ENCODE data around the gene VSIG1. TPM values are rescaled to one million over a fixed set of nuclear protein-coding genes. Genes with fewer than 3 reads are reported as not detected.

The VSIG1 gene
- total and polyA plus RNA-seq, 2 of the 4 experiments (the other 2 are of a cell fraction), result not detected

DNA sequence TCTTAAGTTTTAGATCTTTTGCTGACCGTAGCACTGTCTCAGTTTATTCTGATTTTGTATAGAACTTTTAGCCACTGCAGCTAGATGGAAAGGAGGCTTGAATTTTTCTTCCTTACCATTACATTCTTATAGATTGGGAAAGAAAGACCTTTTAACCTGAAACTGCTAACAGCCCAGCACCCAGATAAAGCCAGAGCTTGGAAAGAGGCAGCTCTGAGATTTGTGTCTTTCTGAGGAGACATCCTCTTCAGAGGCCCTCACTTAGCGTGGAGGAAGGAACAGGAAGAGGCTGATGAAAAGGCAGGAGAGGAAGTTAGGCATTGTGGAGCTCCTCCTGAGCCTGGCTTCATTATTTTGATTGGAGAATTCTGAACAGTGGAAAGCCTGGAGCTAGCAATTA lies 81.8 kb downstream of the VSIG1 start (continued):
- TF ChIP-seq POLR2A (IDR thresholded peaks at IDR 0.05; ENCODE audit: low read depth, low read length), result no peak
- TF ChIP-seq BHLHE40 (IDR thresholded peaks at IDR 0.05; ENCODE audit: low read depth, low read length), result no peak
- no peak for TF ChIP-seq MAZ (IDR thresholded peaks at IDR 0.05; ENCODE audit: borderline replicate concordance, low read depth, low read length)

DNA sequence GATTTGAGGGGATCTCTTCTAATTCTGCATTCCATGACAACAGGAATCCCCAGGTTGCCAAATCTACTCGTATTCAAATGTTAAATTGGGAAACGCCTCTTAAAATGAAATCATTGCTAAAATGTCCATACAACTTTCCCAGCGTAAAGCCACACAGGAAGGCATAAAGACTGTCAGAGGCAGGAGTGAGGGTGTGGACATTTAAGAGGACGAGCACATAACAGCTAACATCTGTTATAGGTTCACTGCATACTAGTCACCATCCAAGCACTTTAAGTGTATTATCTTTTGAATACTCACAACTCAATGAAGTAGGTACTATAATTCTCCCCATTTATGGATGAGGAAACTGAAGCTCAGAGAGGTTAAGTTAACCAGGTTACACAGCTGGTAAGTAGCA lies 82.3 kb downstream of the VSIG1 start:
- no peak overlapping the region for H2BK15ac ChIP-seq (ENCODE audit: low read depth, low read length)
- no peak overlapping the region for H2AK5ac ChIP-seq (ENCODE audit: low read depth, low read length)
- BruUV-seq (replicated peaks), result no TSS peak
- H2BK20ac ChIP-seq (ENCODE audit: low read depth, low read length), result no peak overlapping the region
- no peak overlapping the region for H3K4ac ChIP-seq (ENCODE audit: low read depth, low read length)
- DNase-seq (no peak), ATAC-seq (ENCODE audit: low read depth) (no peak)
- WGBS, 2 experiments (ENCODE audit: extremely low coverage in 2 of 2, insufficient read length in 1 of 2), result no CpG with 5 or more reads among the region's 4 CpGs
- H2BK120ac ChIP-seq (ENCODE audit: low read depth, low read length), result no peak overlapping the region
- CTCF ChIA-PET, result no interaction called here
- POLR2A ChIA-PET (ENCODE audit: unreplicated experiment), result no interaction called here
- H3K14ac ChIP-seq (replicated peaks; ENCODE audit: low read depth, low read length), result no peak overlapping the region
- no peak overlapping the region for H4K5ac ChIP-seq (ENCODE audit: low read depth, low read length)
- no peak overlapping the region for H3K18ac ChIP-seq (ENCODE audit: low read depth, low read length)
- H4K20me1 ChIP-seq (ENCODE audit: insufficient read depth, low read length), result no peaks in the 10 kb centered on the region
- dilution Hi-C loops (cut with HindIII; ENCODE audit: low sequenced_read_pairs, unreplicated experiment), result no loop called here
- peaks cover 3% of the 10 kb centered on the region for H3K4me1 ChIP-seq (ENCODE audit: control insufficient read depth, insufficient read depth, low read length)
- no peak overlapping the region for H2AFZ ChIP-seq (replicated peaks; ENCODE audit: low read length, poor library complexity)
- no peak overlapping the region for H2BK5ac ChIP-seq (ENCODE audit: low read depth, low read length, poor library complexity, severe bottlenecking)
- no peak overlapping the region for H3K4me2 ChIP-seq (ENCODE audit: low read depth, low read length)
- no peaks in the 10 kb centered on the region; the same call in 1 of the 2 replicates for H3K27me3 ChIP-seq (ENCODE audit: control insufficient read depth, insufficient read depth, low read length)
- no peak overlapping the region for H2AK9ac ChIP-seq (replicated peaks; ENCODE audit: low read depth, low read length, poor library complexity)
- in situ Hi-C loops (cut with MboI; ENCODE audit: low sequenced_read_pairs), result no loop called here
- H4K91ac ChIP-seq (ENCODE audit: insufficient read depth, low read depth, low read length), result no peak overlapping the region
- H4K8ac ChIP-seq (ENCODE audit: low read depth in 2 of 2, low read length in 2 of 2), result no peak overlapping the region
- no peak overlapping the region for H3K27ac ChIP-seq (ENCODE audit: insufficient read depth, low read length)
- H3K4me3 ChIP-seq (ENCODE audit: insufficient read depth, low read depth, low read length), result no peak overlapping the region
- no peak overlapping the region for H3K56ac ChIP-seq (ENCODE audit: extremely low read depth, insufficient read depth, low read length)
- no peaks in the 10 kb centered on the region for H3K79me1 ChIP-seq (ENCODE audit: low read depth in 1 of 2, low read length in 2 of 2)
- intact Hi-C loops (cut with micrococcal nuclease), result no loop called here
- 0 out of 2 replicates have a peak, but pooled peaks cover 3% of the 10 kb centered on the region for H3K9me1 ChIP-seq (ENCODE audit: insufficient read depth, low read length)
- H3K9me3 ChIP-seq (ENCODE audit: control insufficient read depth, insufficient read depth, low read length), result no peaks in the 10 kb centered on the region
- no peaks in the 10 kb centered on the region; the same call in 1 of the 2 replicates for H3K36me3 ChIP-seq (ENCODE audit: control insufficient read depth, insufficient read depth, low read length)
- no peak overlapping the region for H3K9ac ChIP-seq (ENCODE audit: low read depth, low read length)
- H3K23ac ChIP-seq (ENCODE audit: low read depth, low read length), result no peak overlapping the region
- TF ChIP-seq, protein P1, sequence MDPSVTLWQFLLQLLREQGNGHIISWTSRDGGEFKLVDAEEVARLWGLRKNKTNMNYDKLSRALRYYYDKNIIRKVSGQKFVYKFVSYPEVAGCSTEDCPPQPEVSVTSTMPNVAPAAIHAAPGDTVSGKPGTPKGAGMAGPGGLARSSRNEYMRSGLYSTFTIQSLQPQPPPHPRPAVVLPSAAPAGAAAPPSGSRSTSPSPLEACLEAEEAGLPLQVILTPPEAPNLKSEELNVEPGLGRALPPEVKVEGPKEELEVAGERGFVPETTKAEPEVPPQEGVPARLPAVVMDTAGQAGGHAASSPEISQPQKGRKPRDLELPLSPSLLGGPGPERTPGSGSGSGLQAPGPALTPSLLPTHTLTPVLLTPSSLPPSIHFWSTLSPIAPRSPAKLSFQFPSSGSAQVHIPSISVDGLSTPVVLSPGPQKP (IDR thresholded peaks at IDR 0.05; ENCODE audit: borderline replicate concordance, low read depth, low read length), result no peak
- TF ChIP-seq RCOR1 (IDR thresholded peaks at IDR 0.05; ENCODE audit: insufficient replicate concordance, low read length) (no peak), BHLHE40 (IDR thresholded peaks at IDR 0.05; ENCODE audit: low read depth, low read length) (no peak), CEBPB (IDR thresholded peaks at IDR 0.05; ENCODE audit: low read depth, low read length) (no peak), MAFK (IDR thresholded peaks at IDR 0.05; ENCODE audit: low read depth, low read length) (no peak), RAD21 (IDR thresholded peaks at IDR 0.05; ENCODE audit: low read length) (no peak), RFX5 (IDR thresholded peaks at IDR 0.05; ENCODE audit: low read depth, low read length) (no peak), SMC3 (IDR thresholded peaks at IDR 0.05; ENCODE audit: low read depth, low read length) (no peak), POLR2A (IDR thresholded peaks at IDR 0.05; ENCODE audit: low read depth, low read length) (no peak), FOS (IDR thresholded peaks at IDR 0.05; ENCODE audit: low read depth, low read length) (no peak), MXI1 (IDR thresholded peaks at IDR 0.05; ENCODE audit: borderline replicate concordance, low read depth, low read length) (no peak), CHD1 (IDR thresholded peaks at IDR 0.05; ENCODE audit: low read depth, low read length) (no peak)
- TF ChIP-seq, protein P2, sequence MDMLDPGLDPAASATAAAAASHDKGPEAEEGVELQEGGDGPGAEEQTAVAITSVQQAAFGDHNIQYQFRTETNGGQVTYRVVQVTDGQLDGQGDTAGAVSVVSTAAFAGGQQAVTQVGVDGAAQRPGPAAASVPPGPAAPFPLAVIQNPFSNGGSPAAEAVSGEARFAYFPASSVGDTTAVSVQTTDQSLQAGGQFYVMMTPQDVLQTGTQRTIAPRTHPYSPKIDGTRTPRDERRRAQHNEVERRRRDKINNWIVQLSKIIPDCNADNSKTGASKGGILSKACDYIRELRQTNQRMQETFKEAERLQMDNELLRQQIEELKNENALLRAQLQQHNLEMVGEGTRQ (IDR thresholded peaks at IDR 0.05; ENCODE audit: low read depth, low read length), result no peak
- TF ChIP-seq, protein P3, sequence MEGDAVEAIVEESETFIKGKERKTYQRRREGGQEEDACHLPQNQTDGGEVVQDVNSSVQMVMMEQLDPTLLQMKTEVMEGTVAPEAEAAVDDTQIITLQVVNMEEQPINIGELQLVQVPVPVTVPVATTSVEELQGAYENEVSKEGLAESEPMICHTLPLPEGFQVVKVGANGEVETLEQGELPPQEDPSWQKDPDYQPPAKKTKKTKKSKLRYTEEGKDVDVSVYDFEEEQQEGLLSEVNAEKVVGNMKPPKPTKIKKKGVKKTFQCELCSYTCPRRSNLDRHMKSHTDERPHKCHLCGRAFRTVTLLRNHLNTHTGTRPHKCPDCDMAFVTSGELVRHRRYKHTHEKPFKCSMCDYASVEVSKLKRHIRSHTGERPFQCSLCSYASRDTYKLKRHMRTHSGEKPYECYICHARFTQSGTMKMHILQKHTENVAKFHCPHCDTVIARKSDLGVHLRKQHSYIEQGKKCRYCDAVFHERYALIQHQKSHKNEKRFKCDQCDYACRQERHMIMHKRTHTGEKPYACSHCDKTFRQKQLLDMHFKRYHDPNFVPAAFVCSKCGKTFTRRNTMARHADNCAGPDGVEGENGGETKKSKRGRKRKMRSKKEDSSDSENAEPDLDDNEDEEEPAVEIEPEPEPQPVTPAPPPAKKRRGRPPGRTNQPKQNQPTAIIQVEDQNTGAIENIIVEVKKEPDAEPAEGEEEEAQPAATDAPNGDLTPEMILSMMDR (conservative IDR thresholded peaks at IDR 0.05; ENCODE audit: low read depth, low read length), result no peak

Measured in IMR-90 (cell line).